HPDE6-E6E7 (cell line): ENCODE results near the gene SLC25A1.
"Not testable (repeated sequence)": the region's sequence is repeated elsewhere in the genome, so short reads cannot be mapped to it uniquely, and the experiment has no call there.

Experiments used
- DNase-seq: peaks from one replicate; pipeline ENCODE4 v3.0.0; 2011; ENCODE audit warnings: missing footprints; ENCODE audit errors: extremely low spot score

Gene SLC25A1

GRCh38 chr22:19206287-19206686, 27.8 kb upstream of the SLC25A1 start:
- DNase-seq: no peak

GRCh38 chr22:19204640-19205039, 26.1 kb upstream of the SLC25A1 start:
- no peak for DNase-seq

- no peak for DNase-seq
These were observed 25.3 kb upstream of the SLC25A1 start for GRCh38 chr22:19203834-19204233.

GRCh38 chr22:19202799-19203186, 24.3 kb upstream of the SLC25A1 start:
- DNase-seq: not testable (repeated sequence)

GRCh38 chr22:19201869-19202798, 23.6 kb upstream of the SLC25A1 start:
- DNase-seq: no peak

- no peak for DNase-seq
These were observed 22.8 kb upstream of the SLC25A1 start for GRCh38 chr22:19201130-19201868.

GRCh38 chr22:19199479-19199878, 20.9 kb upstream of the SLC25A1 start:
- DNase-seq: no peak

- DNase-seq: no peak
These were observed 19.7 kb upstream of the SLC25A1 start for GRCh38 chr22:19197997-19198865.

GRCh38 chr22:19196841-19197612, 18.5 kb upstream of the SLC25A1 start:
- DNase-seq: no peak

GRCh38 chr22:19195796-19196731, 17.5 kb upstream of the SLC25A1 start:
- no peak for DNase-seq

GRCh38 chr22:19194766-19195536, 16.4 kb upstream of the SLC25A1 start:
- no peak for DNase-seq

GRCh38 chr22:19193879-19194278, 15.3 kb upstream of the SLC25A1 start:
- no peak for DNase-seq

GRCh38 chr22:19187716-19188563, 9.4 kb upstream of the SLC25A1 start:
- DNase-seq: no peak

- DNase-seq: no peak
These were observed 5.9 kb upstream of the SLC25A1 start for GRCh38 chr22:19184276-19184997.

- no peak for DNase-seq
These were observed 4.7 kb upstream of the SLC25A1 start for GRCh38 chr22:19183216-19183615.

GRCh38 chr22:19182472-19183157, 4.1 kb upstream of the SLC25A1 start:
- DNase-seq: no peak
